ENCODE measurements around the gene CD34. TPM values are rescaled to one million over a fixed set of nuclear protein-coding genes. Genes with fewer than 3 reads are reported as not detected.

Gene CD34
- polyA plus RNA-seq, 1 donor from 2014 or later: not detected

DNA sequence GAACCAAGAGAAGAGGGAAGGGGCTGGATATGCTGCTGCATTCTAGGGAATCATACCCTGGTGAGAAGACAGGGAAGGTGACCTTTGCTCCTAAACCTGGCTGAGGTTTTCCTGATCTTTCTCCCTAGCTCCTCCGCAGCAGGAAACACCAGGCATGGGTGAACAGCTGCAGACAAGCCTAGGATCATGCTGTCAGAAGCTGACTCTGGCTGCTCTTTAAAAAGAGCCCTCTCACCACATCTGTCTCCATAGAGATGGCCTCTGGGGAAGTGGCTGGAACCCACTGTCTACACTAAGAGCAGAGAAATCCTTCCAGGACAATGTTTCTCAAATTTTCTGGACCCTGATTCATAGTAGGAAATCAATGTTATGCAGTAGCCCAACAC, 57.6 kb downstream of the CD34 start:
- Histone ChIP-seq H3K9me2 (ENCODE audit: insufficient read depth, low read length) (no peaks in the 10 kb centered on the region), H3K4me3 (ENCODE audit: low read length) (no peak overlapping the region), H3K4me2 (ENCODE audit: low read length) (no peak overlapping the region), H3F3A (ENCODE audit: insufficient read depth, low read length, poor library complexity, severe bottlenecking) (no peaks in the 10 kb centered on the region), H3K36me3 (ENCODE audit: insufficient read depth, low read length) (no peaks in the 10 kb centered on the region), H3K27me3 (ENCODE audit: insufficient read depth, low read depth, low read length) (no peaks in the 10 kb centered on the region), H3K27ac (ENCODE audit: low read length) (no peak overlapping the region), H3K9ac (ENCODE audit: low read length) (no peak overlapping the region), H3K9me3 (ENCODE audit: low read length) (no peaks in the 10 kb centered on the region), H3K79me2 (replicated peaks; ENCODE audit: insufficient read depth, low read length) (peaks cover 2% of the 10 kb centered on the region), H4K20me1 (ENCODE audit: insufficient read depth) (no peaks in the 10 kb centered on the region), H2AFZ (ENCODE audit: low read depth, low read length) (no peak overlapping the region)
- TF ChIP-seq TAF1 (IDR thresholded peaks at IDR 0.05; ENCODE audit: low read depth): no peak
- no peak for TF ChIP-seq MXI1 (conservative IDR thresholded peaks at IDR 0.05; ENCODE audit: poor library complexity, severe bottlenecking)
- no peak for TF ChIP-seq POLR2AphosphoS5 (IDR thresholded peaks at IDR 0.05)
- no peak for TF ChIP-seq EZH2 (IDR thresholded peaks at IDR 0.05; ENCODE audit: borderline replicate concordance, insufficient read depth, low read length, poor library complexity, severe bottlenecking)
- TF ChIP-seq SMC3 (conservative IDR thresholded peaks at IDR 0.05; ENCODE audit: poor library complexity): no peak
- no peak for TF ChIP-seq REST (IDR thresholded peaks at IDR 0.05; ENCODE audit: borderline replicate concordance)
- no peak for TF ChIP-seq EP300 (conservative IDR thresholded peaks at IDR 0.05; ENCODE audit: poor library complexity, severe bottlenecking)

- H3K27ac ChIP-seq (ENCODE audit: low read length): no peak overlapping the region
Observed at GRCh38 chr1:207852576-207853371, 58.2 kb downstream of the CD34 start.

More at GRCh38 chr1:207852576-207853371, 58.2 kb downstream of the CD34 start:
- Histone ChIP-seq H3K36me3 (ENCODE audit: insufficient read depth, low read length) (no peaks in the 10 kb centered on the region), H3K4me2 (ENCODE audit: low read length) (no peak overlapping the region), H3K79me2 (replicated peaks; ENCODE audit: insufficient read depth, low read length) (no peaks in the 10 kb centered on the region), H3K27me3 (ENCODE audit: insufficient read depth, low read depth, low read length) (no peaks in the 10 kb centered on the region), H4K20me1 (ENCODE audit: insufficient read depth) (no peaks in the 10 kb centered on the region), H3K9ac (ENCODE audit: low read length) (no peak overlapping the region), H2AFZ (ENCODE audit: low read depth, low read length) (no peak overlapping the region), H3K9me3 (ENCODE audit: low read length) (no peaks in the 10 kb centered on the region), H3K4me3 (ENCODE audit: low read length) (no peak overlapping the region), H3K9me2 (ENCODE audit: insufficient read depth, low read length) (no peaks in the 10 kb centered on the region), H3F3A (ENCODE audit: insufficient read depth, low read length, poor library complexity, severe bottlenecking) (no peaks in the 10 kb centered on the region)
- TF ChIP-seq MXI1 (conservative IDR thresholded peaks at IDR 0.05; ENCODE audit: poor library complexity, severe bottlenecking): no peak
- TF ChIP-seq SMC3 (conservative IDR thresholded peaks at IDR 0.05; ENCODE audit: poor library complexity): no peak
- TF ChIP-seq RAD21 (conservative IDR thresholded peaks at IDR 0.05): no peak
- no peak for TF ChIP-seq EP300 (conservative IDR thresholded peaks at IDR 0.05; ENCODE audit: poor library complexity, severe bottlenecking)
- no peak for TF ChIP-seq POLR2AphosphoS5 (IDR thresholded peaks at IDR 0.05)
- TF ChIP-seq EZH2 (IDR thresholded peaks at IDR 0.05; ENCODE audit: borderline replicate concordance, insufficient read depth, low read length, poor library complexity, severe bottlenecking): no peak
- TF ChIP-seq, protein P1, sequence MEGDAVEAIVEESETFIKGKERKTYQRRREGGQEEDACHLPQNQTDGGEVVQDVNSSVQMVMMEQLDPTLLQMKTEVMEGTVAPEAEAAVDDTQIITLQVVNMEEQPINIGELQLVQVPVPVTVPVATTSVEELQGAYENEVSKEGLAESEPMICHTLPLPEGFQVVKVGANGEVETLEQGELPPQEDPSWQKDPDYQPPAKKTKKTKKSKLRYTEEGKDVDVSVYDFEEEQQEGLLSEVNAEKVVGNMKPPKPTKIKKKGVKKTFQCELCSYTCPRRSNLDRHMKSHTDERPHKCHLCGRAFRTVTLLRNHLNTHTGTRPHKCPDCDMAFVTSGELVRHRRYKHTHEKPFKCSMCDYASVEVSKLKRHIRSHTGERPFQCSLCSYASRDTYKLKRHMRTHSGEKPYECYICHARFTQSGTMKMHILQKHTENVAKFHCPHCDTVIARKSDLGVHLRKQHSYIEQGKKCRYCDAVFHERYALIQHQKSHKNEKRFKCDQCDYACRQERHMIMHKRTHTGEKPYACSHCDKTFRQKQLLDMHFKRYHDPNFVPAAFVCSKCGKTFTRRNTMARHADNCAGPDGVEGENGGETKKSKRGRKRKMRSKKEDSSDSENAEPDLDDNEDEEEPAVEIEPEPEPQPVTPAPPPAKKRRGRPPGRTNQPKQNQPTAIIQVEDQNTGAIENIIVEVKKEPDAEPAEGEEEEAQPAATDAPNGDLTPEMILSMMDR (IDR thresholded peaks at IDR 0.05; ENCODE audit: poor library complexity, severe bottlenecking): no peak
- no peak for TF ChIP-seq TAF1 (IDR thresholded peaks at IDR 0.05; ENCODE audit: low read depth)
- TF ChIP-seq REST (IDR thresholded peaks at IDR 0.05; ENCODE audit: borderline replicate concordance): no peak

Measured in neural cell (in vitro differentiated cells).